NCI-H2227 treated with DMSO at 0.1 percent for 48 hours (cell line): ENCODE data around the gene NBDY.
"Not testable (repeated sequence)": the region's sequence is repeated elsewhere in the genome, so short reads cannot be mapped to it uniquely, and the experiment has no call there.

Source experiments
- DNase-seq: peaks from one replicate; lab custom pipeline; 2025; lab: John Stamatoyannopoulos, UW

Gene NBDY, protein sequence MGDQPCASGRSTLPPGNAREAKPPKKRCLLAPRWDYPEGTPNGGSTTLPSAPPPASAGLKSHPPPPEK

DNA sequence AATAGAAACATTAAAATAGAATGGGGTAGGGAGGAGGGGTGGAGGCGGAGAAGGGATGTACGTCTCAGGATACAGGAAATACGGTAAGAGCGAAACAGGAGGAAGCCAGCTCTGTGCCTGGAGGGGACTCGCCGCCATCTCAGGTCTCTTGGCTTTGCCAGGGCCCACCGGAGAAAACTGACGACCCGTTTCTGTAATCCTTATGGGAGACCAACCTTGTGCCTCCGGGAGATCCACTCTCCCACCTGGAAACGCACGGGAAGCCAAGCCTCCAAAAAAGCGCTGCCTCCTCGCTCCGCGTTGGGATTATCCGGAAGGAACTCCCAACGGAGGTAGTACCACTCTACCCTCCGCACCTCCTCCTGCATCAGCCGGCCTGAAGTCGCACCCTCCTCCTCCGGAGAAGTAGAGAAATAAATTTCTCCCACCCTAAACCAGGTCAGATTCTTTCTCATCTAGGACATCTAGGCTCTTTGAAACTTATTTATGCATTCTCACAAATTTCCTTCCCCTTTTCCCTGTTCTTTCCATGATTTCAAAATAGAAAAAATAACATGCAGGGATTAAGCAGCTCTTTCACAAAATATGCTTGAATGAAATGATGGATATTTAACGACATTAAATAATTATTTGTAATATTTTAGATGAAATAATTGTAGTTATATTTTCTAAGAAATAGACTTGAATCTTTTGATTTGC, at the start of gene NBDY:
NBDY (plus strand) TSS at position 92 of the 699 bp plus-strand sequence; CDS start at position 203, 111 bp downstream.
- DNase-seq: peak; percentile 78

DNA sequence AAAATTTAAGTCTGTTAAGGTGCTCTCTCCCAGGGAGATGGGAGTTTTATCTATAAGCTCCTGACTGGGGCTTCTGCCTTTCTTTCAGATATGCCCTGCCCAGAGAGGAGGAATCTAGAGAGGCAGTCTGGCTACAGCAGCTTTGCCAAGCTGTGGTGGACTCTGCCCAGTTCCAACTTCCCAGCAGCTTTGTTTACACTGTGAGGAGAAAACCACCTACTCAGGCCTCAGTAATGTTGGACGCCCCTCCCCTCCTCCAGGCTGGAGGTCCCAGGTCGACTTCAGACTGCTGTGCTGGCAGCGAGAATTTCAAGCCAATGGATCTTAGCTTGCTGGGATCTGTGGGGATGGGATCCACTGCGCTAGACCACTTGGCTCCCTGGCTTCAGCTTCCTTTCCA, 24.5 kb upstream of the NBDY start:
- not testable (repeated sequence) for DNase-seq

DNA sequence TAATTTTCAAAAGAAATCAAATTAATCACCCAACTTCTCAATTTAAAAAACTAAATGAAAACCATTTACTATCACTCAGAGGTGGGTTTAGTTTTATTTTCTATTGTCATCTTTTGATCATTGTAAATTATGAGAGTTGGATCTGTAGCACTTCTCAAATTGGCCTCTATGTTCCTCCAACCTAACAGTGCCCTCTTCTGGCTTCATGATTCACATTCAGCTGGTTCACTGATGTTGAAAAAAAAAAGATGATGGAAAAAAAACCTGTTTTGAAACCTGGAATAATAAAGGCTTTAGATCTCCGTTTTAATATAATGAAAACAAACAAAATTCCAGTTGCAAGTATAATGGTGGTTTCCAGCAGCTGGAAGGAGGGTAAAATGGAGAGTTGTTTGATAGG, 2.4 kb upstream of the NBDY start:
- DNase-seq: peak; percentile 62

DNA sequence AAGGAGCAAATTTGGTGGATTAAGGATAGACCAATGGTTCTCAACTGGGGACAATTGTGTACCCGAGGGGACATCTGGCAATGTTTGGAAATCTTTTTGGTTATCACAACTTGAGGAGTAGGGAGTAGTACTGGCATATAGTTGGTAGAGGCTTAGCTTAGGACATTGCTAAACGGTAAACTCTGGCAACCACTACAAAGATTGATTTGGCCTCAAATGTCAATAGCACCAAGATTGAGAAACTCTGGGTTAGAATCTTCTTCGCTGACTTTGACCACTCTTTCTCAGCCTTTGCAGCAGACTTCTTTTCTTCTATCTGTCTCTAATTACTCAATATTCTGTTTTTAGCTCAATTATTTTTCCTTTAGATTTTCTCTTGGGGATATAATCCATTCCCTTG, 1.5 kb upstream of the NBDY start:
- no peak for DNase-seq

DNA sequence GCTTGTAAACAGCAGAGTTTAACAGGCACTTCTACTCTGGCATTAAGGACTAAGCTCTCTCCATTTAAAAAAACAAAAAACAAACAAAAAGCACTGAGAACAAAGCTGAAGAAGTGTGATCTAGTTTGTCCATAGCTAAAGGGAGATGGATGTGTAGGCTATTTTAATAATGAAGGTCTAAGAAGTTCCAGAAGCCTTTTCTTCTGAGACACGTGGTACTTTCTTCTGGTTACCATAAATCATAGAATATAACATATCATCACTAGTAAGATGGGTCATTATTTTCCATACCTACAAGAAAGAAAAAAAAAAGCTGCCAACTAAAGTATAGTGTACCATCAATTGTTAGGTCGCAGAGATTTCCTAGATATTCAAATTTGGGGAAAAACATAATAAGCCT, 722 bp upstream of the NBDY start:
- peak; percentile 38 for DNase-seq

DNA sequence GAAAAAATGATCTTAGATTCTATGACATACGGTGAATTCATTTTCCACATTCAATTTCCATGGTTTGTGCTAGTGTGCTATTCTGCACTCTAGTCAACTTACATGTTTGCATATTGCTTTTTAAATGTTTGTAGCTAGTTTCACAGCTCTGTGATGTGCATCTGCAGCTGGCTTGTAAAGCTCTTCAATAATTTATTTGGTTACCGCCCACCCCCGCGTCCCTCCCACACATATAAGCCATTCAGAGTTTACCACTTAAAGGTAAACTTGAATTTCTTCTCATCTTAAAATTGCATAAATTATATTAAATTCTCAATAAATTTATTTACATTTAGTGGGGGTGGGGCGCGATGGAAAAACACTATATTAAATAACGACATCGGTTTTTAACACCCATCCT, 291 bp upstream of the NBDY start:
- peak; percentile 76 for DNase-seq

DNA sequence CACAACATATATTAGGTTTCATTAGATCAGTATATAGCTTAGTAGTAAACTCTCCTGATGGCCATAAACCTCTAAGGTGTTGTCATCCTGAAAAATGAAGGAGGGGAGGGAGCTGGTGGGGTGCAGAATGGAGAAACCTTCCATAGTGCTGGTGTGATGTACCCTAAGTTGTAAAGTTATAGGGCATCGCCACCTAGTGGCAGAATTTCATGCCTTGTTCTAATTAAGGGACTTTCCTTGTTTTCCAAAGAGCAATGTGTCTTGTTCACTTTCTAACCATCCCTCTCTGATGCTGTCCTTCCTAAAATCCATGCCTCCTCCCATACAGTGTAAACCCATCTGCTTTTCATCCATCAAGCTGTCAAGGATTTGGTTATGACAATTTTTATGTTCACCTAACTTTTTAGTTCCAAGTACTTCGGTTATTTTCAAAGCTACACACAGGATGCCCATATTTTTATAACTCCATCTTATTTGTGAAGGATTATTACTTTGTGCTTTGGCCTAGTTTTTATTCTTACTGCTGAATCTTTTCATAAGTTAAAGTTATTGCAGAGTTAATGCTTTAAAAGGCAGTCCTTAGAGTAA, 4.5 kb downstream of the NBDY start:
- DNase-seq: peak; percentile 37

DNA sequence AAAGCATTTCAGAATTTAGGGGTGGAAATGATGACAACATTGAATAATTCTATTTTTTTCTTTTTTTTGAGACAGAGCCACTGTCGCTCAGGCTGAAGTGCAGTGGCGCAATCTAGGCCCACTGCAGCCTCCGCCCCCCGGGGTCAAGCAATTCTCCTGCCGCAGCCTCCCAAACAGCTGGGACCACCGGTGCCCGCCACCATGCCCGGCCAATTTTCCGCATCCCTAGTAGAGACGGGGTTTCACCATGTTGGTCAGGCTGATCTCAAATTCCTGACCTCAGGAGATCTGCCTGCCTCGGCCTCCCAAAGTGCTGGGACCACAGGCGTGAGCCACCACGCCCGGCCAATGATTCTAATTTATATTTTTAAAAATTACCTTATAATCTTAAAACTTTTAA, 7.2 kb downstream of the NBDY start:
- DNase-seq: no peak

DNA sequence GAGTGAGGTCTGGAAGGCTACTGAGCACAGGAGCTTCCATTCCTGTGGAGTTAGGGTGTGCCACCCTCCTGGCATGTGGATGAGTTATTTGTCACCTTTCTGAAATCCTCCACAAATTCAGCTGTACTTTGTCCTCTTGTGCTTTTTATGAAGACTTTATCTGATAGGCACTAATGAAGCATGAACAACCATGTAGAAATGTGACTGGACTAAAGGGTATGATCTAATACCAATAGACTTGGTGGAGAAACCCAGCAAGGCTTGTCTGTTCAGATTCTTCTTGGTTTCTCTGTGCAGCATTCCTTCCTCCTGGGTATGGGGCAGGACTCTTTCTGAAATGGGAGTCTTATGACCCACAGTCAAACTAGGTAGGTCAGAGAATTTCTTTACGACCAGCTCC, 9.6 kb downstream of the NBDY start:
- DNase-seq: no peak

DNA sequence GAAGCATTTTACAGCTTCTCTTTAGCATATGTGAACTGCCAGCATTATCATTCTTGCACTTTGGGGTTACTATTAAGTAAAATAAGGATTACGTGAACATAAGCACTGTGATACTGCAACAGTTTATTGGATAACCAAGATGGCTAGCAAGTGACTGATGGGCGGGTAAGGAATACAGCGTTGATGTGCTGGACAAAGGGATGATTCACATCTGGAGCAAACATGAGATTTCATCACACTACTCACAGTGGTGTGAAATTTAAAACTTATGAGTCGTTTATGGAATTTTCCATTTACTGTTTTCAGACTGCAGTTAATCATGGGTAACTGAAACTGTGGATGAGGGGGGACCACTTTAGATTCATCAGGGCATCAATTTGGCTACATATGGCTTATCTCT, 16.0 kb downstream of the NBDY start:
- no peak for DNase-seq

DNA sequence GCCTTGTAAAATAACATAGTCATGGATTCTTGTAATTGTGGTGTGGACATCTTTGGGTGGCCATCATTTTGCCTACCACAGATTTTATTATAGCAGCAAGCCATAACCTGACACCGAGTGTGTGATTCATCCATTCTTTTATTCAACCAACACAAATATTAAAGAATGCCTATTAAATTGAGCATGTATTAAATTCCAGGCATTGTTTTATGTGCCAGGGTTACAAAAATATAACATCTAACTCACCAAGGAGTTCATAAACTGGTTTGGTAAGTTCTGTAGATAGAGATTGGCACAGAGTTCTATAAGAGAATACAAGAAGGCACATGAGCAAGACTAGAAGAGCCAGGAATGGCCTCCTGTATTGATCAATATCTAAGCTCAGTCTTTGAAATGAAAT, 18.0 kb downstream of the NBDY start:
- DNase-seq: no peak

DNA sequence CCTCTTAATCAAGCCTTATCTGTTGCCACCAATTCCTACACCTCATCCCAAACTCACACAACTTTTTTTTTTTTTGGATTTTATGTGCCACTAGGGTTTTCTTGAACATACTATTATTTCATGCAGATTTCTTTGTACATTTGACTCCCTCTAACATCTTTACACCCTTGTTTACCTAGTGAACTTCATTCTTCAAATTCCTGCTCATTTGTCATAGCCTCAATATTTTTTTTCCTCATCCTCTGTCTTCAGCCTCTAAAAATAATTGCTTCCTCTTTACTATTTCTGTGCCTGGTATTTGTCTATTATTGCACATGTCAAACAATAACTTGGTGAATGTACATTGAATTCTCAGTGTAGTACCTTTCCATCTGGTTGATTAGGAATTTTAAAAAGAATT, 22.0 kb downstream of the NBDY start:
- DNase-seq: no peak

DNA sequence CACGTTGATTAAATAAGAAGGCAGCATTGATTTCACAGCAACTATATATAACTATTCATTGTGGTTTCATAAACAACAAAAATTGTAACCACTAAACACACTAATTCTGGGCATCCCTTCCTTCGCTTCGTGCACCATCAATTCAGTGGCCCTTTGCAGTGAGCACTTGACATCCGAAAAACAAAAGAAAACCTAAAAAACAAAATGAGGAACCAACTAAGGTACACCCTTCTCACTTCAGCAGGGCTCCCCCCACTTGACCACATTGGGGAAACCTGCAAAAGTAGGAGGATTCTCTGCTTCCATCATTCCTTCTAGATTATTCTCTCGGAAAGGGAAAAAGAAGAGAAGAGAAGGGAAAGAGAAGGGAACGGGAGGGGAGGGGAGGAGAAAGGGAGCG, 28.3 kb downstream of the NBDY start:
- no peak for DNase-seq

DNA sequence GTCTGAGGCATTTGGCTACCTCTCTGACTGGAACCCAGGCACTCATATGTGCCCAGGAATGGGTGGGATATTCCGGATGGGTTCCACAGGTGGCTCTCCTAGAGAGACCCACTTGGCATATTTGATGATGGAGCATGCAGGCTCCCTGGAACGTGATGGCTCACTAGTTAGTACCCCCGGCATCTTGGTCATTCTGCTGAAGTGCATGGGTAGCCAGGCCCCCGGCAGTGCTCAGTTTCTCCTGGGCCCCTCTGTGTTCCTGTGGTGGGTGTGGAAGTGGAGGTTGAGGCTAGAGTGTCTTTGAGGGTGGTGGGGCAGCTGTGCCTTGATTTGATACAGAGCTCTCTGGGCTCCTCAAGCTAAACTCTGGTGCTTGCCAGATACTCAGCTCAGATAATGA, 29.4 kb downstream of the NBDY start:
- no peak for DNase-seq

DNA sequence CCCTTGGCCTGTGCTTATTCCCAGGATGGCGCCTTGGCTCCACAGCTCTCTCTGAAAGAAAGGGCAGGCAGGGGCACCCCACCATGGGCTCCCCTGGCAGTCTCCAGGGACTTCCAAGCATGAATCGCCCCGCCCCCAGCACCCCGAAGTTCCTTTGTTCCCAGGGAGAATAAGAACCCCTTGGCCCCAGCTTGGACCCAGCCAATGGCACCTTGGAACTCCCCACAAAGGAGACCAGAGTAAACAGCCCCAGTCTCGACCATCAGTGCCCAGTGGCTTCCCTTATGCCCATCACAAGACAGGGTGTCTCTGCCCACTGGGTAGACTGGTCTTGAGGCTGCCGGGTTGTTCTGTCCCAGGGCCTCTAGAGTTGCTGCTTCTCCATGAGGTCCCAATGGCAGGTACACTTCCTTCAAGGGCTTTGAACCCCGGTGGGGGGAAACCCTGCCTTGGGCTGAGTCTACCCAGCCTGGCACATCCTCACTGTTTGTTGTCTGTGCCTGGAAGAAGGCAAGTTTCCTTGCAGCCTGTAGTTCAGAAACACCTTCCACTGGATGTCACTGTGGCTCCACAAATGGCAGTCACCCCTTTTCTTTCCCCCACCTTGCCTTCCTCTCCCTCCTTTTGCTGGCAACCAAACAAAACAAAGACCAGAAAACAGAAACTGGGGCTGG, 30.8 kb downstream of the NBDY start:
- DNase-seq: no peak

DNA sequence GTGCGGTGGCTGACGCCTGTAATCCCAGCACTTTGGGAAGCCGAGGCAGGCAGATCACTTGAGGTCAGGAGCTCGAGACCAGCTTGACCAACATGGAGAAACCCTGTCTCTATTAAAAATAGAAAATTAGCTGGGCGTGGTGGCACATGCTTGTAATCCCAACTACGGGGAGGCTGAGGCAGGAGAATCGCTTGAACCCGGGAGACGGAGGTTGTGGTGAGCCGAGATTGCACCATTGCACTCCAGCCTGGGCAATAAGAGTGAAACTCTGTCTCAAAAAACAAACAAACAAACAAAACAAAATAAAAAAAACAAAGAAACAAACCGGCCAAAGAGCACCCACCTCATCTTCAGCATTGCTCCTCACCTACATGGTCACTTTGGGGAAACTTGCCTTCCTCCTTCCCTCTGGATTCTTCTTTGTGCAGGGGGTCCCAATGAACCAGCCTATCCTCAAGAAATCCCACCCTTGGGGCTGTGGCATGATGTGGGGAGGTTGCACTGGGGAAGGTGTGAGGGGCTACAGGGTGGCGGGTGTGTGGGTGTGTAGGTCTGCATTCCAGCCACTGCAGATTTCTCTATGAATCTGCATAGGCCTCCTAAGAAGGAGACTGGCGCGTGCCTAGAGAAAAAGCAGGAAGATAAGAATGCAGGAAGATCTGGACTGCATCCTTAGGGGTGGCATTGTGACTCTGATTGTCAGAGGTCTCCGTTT, 31.5 kb downstream of the NBDY start:
- DNase-seq: not testable (repeated sequence)

DNA sequence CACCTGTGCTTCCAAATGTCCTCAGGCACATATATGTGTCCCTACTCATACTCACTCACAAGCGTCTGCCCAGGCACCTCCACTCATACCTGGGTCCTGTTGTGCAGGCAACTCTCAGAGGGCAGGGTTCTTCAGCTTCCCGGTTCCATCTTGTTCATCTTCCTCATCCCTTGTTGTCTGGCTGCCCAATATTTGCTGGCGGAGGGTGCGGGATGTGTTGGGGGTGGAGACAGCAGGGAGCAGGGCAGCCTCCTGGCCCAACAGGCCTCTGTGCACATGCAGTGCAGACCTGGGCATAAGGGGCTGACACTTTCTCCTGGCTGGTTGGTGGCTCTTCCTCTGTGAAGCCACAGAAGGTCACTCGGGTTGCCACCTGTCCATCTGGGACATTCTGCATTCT, 32.1 kb downstream of the NBDY start:
- DNase-seq: no peak

DNA sequence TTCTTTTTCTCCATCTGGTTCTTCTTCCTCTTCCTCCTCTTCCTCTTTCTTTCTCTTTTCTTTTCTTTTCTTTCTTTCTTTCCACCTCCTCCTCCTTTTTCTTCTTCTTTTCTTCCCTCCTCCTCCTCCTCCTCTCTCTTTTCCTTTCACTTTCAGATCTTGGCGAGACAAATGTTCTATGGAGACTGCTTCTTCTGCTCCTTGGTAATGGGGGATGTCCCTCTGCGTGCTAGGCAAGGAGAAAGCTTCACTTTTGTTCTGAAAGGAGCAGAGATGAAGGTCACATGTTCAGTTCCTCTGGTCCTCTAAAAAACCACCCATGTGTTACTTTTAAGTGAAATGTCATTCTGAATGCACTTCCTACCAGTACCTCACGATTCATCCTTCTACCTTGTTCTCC, 33.2 kb downstream of the NBDY start:
- no peak for DNase-seq

DNA sequence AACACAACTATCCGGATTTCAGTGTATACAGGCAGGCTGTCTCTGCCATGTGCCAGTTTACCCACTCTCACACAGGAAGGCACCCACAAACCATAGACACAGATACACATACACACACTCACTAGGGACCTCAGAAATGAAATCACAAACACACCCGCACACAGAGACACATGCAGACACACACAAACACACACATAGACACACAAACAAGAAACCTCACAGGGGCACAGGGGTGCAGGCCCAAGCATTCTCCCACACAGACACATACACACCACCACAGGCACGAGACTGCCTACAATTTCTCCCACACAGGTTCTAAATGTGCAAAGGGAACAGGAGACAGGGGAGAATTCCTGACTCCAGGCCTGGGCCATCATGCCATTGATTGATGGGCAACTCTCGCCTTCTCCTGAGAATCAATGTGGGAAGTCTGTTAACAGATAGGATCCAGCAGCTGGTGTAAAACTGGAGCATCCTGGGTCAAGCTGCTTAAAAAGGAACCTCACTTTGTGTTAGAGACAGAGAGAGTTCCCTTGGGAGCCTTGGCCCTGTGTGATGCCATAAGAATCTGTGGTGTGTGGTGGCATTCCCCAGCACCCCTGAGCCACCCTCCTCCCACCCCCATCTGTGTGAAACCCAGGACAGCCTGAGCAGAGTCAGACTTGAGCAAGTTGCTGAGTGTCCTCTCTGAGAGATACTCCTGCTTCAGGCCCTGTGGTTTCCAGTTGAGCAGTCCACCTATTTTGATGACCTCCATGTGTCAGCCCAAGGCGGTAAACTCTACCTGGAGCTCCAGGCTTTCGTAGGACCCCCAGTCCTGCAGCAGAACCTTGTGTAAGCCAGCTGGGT, 33.9 kb downstream of the NBDY start:
- DNase-seq: no peak

DNA sequence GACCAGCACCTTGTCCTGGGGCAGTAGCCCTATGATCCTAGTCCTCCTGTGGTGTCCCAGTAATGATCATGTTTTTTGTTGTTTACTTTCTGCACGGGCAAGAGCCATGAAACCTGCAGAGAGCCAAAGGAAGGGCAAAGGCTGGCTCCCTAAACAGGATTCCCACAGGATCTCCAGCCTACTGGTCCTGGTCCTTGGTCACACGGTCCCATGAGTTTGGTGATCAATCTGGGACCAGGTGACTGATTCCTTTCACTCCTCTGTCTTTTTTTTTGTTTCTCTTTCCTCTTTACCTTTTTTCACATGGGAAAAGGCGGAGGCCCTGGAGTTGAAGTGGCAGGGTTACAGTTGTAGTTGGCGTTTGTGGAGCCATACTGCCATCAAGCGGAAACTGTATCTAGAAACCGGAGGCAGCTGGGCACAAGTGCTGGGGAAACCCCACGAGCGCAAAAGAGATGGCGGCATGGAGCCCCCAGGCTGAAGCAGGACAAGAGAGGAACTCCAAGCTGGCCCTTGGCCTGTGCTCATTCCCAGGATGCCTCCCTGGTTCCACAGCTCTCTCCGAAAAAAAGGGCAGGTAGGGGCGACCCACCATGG, 34.6 kb downstream of the NBDY start:
- no peak for DNase-seq
